Hair follicular keratinocyte (primary cell): ENCODE measurements around the gene KLHL17. TPM values are rescaled to one million over a fixed set of nuclear protein-coding genes. Genes with fewer than 3 reads are reported as not detected.

ENCODE experiments used
- total RNA-seq: library from RNA; depleted of rRNA; stranded (reverse); fragments of >200 nt; gene quantifications from 2 replicates; pipeline ENCODE4 v1.2.3, GENCODE V29; 2015

The KLHL17 gene
- 9.5 and 10.2 TPM in 2 replicates for total RNA-seq

GRCh38 chr1:960363-961131 lies at the start of gene KLHL17:
KLHL17 (plus strand) TSS chr1:960584; CDS start chr1:960694, 110 bp downstream.

DNA sequence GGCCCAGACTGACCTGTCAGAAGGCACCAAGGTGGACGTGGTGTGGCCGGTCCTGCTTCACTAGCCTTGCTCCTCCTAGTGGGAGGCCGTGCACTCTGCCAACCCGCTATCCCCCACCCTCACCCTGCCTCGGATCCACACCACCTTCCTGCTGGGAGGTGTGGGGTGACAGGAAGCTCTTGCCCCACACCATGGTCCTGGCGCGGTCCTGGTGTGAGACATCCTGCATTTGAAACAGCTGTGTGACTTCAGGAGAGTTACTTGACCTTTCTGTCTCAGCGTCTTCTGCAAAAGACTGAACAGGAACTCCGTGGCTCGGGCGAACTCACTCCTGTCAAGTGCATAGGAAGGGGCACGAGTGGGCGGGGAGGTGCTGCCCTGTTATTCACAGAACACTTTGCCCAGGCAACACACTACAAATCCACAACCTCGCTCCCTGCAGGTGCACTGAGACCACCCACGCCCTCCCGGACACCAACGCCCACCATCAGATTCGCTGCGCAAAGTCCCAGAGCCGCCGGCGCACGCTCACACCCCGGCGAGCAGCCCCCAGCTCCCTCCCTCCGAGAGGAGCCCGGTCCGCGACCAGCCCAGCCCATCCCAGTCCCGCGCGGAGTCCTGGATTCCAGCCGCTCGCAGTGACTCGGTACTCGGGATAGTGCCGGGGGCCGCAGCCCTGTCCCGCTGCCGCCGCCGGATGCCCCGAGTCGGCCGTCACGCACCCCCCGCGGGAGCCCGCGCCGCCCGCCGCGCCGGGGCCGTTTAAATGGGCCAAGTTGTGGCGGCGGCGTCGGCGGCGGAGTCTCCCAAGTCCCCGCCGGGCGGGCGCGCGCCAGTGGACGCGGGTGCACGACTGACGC lies 37.0 kb upstream of the KLHL17 start, which contains the start of gene SAMD11:
Gene SAMD11 (plus strand): TSS at position 793 of the 860 bp plus-strand sequence. CDS start 509 bp downstream, outside the sequence.

GRCh38 chr1:958823-959730 lies 1.3 kb upstream of the KLHL17 start, which contains the start of gene NOC2L:
NOC2L (minus strand) TSS chr1:959256; CDS start chr1:959240, 16 bp downstream.

GRCh38 chr1:966135-966703 lies 5.8 kb downstream of the KLHL17 start, which contains the start of gene PLEKHN1:
PLEKHN1 (plus strand) TSS chr1:966482; CDS start chr1:966532, 50 bp downstream.

GRCh38 chr1:981955-982558 lies 21.7 kb downstream of the KLHL17 start, which contains the start of gene PERM1:
PERM1 (minus strand) TSS chr1:982093; CDS start chr1:981029, 1,064 bp downstream.

DNA sequence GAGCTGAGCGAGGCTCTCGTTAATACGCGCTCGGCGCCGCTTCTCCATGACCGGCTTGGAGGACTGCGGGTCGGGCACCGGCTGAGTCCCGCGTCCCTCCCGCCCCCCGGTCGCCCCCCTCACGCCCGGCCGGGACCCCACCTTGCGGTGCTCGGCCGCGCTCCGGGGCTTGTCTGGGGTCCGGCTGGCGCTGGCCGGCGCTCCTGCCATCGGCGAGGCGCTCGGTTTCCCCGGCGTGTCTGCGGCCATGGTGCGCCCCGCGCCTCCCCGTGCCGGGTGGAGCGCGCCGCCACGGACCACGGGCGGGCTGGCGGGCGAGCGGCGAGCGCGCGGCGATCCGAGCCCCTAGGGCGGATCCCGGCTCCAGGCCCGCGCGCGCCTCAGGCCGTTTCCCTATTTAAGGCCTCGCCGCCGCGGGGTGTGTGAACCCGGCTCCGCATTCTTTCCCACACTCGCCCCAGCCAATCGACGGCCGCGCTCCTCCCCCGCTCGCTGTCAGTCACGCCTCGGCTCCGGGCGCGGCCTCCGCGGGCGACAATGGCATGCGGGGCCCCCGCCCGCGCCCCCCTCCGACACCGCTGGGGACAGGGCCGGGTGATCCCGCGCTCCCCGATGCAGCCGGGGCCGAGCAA lies 39.5 kb downstream of the KLHL17 start, which contains the start of gene HES4:
Gene HES4 (minus strand): TSS at position 373 of the 632 bp plus-strand sequence. CDS start 124 bp downstream, at position 249.

GRCh38 chr1:1013105-1013921 lies 52.9 kb downstream of the KLHL17 start, which contains the start of gene ISG15:
ISG15 (plus strand) TSS chr1:1013497; CDS start chr1:1013574, 77 bp downstream.

Other genes with a start within 250 kb of the KLHL17 start
- 0.08 TPM in 2 replicates for gene SAMD11, start 36.7 kb upstream of the KLHL17 start, total RNA-seq
- 72.7 and 142 TPM in 2 replicates for gene NOC2L, start 1.3 kb upstream of the KLHL17 start, total RNA-seq
- gene PLEKHN1, start 5.9 kb downstream of the KLHL17 start, total RNA-seq: 4.0 and 10.2 TPM in 2 replicates
- gene PERM1, start 21.5 kb downstream of the KLHL17 start, total RNA-seq: 0.23 TPM in 1 of 2 replicates, not detected in the other
- gene HES4, start 39.5 kb downstream of the KLHL17 start, total RNA-seq: 3.0 and 5.6 TPM in 2 replicates
- 29.4 and 34.9 TPM in 2 replicates for gene ISG15, start 52.9 kb downstream of the KLHL17 start, total RNA-seq
- gene AGRN, start 59.5 kb downstream of the KLHL17 start, total RNA-seq: 211 and 412 TPM in 2 replicates
- 0.08 and 0.15 TPM in 2 replicates for gene RNF223, start 113.7 kb downstream of the KLHL17 start, total RNA-seq
- 19.8 and 25.9 TPM in 2 replicates for gene C1orf159, start 155.5 kb downstream of the KLHL17 start, total RNA-seq
- not detected in 2 replicates for gene TTLL10, start 213.3 kb downstream of the KLHL17 start, total RNA-seq
- gene TNFRSF18, start 246.0 kb downstream of the KLHL17 start, total RNA-seq: not detected in 2 replicates